HL-60 (cell line): ENCODE results near the gene LRPAP1.

ENCODE experiments used
- DNase-seq, 2 experiments: peaks; one replicate each; pipeline ENCODE4 v3.0.0-alpha.2; 2010 to 2020; ENCODE audit warnings: low read depth in 1 of 2, low spot score in 1 of 2
- H3K27ac ChIP-seq: fragments of 250-450 bp; sonication (Bioruptor Pico); replicated peaks from 2 replicates; pipeline ENCODE4 v1.5.1; 2020; ENCODE audit warnings: mild to moderate bottlenecking, moderate library complexity
- H3K27me3 ChIP-seq: fragments of 250-450 bp; sonication (Bioruptor Pico); 2 replicates; pipeline ENCODE4 v1.5.1; 2021; ENCODE audit warnings: mild to moderate bottlenecking, moderate library complexity; ENCODE audit not compliant: insufficient read depth, poor library complexity, severe bottlenecking
- H3K4me3 ChIP-seq: replicated peaks from 2 replicates; pipeline ENCODE4 v1.5.1; 2011; ENCODE audit warnings: mild to moderate bottlenecking, control low read depth, low read length; ENCODE audit not compliant: insufficient read depth
- GABPA ChIP-seq: IDR thresholded peaks from 2 replicates; pipeline ENCODE4 v1.6.1; 2012; ENCODE audit warnings: low read depth
- POLR2AphosphoS5 ChIP-seq: IDR thresholded peaks from 2 replicates; pipeline ENCODE4 v1.6.1; 2012; ENCODE audit warnings: low read depth
- SPI1 ChIP-seq: IDR thresholded peaks from 2 replicates; pipeline ENCODE4 v1.6.1; 2012; ENCODE audit warnings: low read depth, mild to moderate bottlenecking, borderline replicate concordance
- TF ChIP-seq, protein P1 (sequence below): IDR thresholded peaks from 2 replicates; pipeline ENCODE4 v1.6.1; 2012; ENCODE audit warnings: low read depth; ENCODE audit not compliant: insufficient replicate concordance
- TF ChIP-seq, protein P2 (sequence below): IDR thresholded peaks from one replicate; pipeline ENCODE4 v1.5.1; 2011; ENCODE audit warnings: low read length, control low read depth, inconsistent platforms; ENCODE audit not compliant: insufficient read depth

The LRPAP1 gene

DNA sequence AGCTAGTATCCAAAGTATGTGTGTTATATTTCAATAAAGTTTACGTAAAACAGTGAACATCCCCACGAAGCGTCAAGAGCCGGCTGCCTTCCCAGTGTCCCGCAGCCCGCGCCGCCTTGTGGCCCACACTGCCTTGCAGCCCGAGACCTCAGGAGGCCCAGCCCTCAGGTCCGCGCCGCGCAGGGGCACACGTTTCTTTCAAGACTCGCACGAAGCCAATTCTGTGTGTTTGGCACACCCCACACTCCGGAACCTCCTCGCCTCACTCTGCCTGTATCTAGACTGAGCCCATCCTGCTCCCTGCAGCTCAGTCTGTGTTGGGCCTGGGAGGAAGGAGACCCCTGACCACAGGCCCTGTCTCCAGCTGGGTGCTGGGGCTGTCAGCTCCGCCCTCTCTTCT lies 5.8 kb downstream of the LRPAP1 start:
- no peak for DNase-seq
- no peaks in the 10 kb centered on the region for H3K27me3 ChIP-seq
- no peak overlapping the region for H3K4me3 ChIP-seq
- TF ChIP-seq, protein P1, sequence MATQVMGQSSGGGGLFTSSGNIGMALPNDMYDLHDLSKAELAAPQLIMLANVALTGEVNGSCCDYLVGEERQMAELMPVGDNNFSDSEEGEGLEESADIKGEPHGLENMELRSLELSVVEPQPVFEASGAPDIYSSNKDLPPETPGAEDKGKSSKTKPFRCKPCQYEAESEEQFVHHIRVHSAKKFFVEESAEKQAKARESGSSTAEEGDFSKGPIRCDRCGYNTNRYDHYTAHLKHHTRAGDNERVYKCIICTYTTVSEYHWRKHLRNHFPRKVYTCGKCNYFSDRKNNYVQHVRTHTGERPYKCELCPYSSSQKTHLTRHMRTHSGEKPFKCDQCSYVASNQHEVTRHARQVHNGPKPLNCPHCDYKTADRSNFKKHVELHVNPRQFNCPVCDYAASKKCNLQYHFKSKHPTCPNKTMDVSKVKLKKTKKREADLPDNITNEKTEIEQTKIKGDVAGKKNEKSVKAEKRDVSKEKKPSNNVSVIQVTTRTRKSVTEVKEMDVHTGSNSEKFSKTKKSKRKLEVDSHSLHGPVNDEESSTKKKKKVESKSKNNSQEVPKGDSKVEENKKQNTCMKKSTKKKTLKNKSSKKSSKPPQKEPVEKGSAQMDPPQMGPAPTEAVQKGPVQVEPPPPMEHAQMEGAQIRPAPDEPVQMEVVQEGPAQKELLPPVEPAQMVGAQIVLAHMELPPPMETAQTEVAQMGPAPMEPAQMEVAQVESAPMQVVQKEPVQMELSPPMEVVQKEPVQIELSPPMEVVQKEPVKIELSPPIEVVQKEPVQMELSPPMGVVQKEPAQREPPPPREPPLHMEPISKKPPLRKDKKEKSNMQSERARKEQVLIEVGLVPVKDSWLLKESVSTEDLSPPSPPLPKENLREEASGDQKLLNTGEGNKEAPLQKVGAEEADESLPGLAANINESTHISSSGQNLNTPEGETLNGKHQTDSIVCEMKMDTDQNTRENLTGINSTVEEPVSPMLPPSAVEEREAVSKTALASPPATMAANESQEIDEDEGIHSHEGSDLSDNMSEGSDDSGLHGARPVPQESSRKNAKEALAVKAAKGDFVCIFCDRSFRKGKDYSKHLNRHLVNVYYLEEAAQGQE, result no peak
- TF ChIP-seq, protein P2, sequence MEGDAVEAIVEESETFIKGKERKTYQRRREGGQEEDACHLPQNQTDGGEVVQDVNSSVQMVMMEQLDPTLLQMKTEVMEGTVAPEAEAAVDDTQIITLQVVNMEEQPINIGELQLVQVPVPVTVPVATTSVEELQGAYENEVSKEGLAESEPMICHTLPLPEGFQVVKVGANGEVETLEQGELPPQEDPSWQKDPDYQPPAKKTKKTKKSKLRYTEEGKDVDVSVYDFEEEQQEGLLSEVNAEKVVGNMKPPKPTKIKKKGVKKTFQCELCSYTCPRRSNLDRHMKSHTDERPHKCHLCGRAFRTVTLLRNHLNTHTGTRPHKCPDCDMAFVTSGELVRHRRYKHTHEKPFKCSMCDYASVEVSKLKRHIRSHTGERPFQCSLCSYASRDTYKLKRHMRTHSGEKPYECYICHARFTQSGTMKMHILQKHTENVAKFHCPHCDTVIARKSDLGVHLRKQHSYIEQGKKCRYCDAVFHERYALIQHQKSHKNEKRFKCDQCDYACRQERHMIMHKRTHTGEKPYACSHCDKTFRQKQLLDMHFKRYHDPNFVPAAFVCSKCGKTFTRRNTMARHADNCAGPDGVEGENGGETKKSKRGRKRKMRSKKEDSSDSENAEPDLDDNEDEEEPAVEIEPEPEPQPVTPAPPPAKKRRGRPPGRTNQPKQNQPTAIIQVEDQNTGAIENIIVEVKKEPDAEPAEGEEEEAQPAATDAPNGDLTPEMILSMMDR, result no peak
- TF ChIP-seq GABPA (no peak), POLR2AphosphoS5 (no peak), SPI1 (no peak)
- H3K27ac ChIP-seq, result no peak overlapping the region

GRCh38 chr4:3525532-3526430 lies 6.4 kb downstream of the LRPAP1 start:
- H3K27ac ChIP-seq, result no peak overlapping the region
- TF ChIP-seq, protein P1, result no peak
- TF ChIP-seq GABPA, result no peak
- no peak for TF ChIP-seq SPI1
- no peak for TF ChIP-seq POLR2AphosphoS5
- DNase-seq, result no peak
- no peaks in the 10 kb centered on the region for H3K27me3 ChIP-seq
- H3K4me3 ChIP-seq, result no peak overlapping the region

- no peak for DNase-seq
- Histone ChIP-seq H3K27me3 (no peaks in the 10 kb centered on the region), H3K27ac (no peak overlapping the region), H3K4me3 (no peak overlapping the region)
- TF ChIP-seq GABPA, result no peak
Observed at GRCh38 chr4:3524920-3525319, 7.3 kb downstream of the LRPAP1 start.

GRCh38 chr4:3524349-3524748 lies 7.9 kb downstream of the LRPAP1 start:
- no peak overlapping the region for H3K27ac ChIP-seq
- no peak for TF ChIP-seq SPI1
- TF ChIP-seq, protein P2, result no peak
- H3K27me3 ChIP-seq, result no peaks in the 10 kb centered on the region
- no peak for DNase-seq
- H3K4me3 ChIP-seq, result no peak overlapping the region
